ENCODE measurements around the gene NTRK2.

NTRK2 gene

GRCh38 chr9:84821431-84821830, 151.9 kb downstream of the NTRK2 start (continued):
- no peak for TF ChIP-seq ZNF565 (CRISPR knock-in tag; conservative IDR thresholded peaks at IDR 0.05; ENCODE audit: low read depth)
- no peak for TF ChIP-seq OSR1 (CRISPR knock-in tag; IDR thresholded peaks at IDR 0.05)
- no peak for TF ChIP-seq BACH2 (CRISPR knock-in tag; IDR thresholded peaks at IDR 0.05; ENCODE audit: borderline replicate concordance)

- ATAC-seq: no peak
Observed at GRCh38 chr9:84822589-84823233, 153.2 kb downstream of the NTRK2 start.

GRCh38 chr9:84823421-84824271, 154.1 kb downstream of the NTRK2 start:
- no peak for ATAC-seq

More at GRCh38 chr9:84822589-84823233, 153.2 kb downstream of the NTRK2 start:
- TF ChIP-seq CSDC2 (CRISPR knock-in tag; IDR thresholded peaks at IDR 0.05) (no peak), ESRRG (CRISPR knock-in tag; IDR thresholded peaks at IDR 0.05) (no peak), SNAI2 (CRISPR knock-in tag; IDR thresholded peaks at IDR 0.05) (no peak), CSRNP3 (CRISPR knock-in tag; IDR thresholded peaks at IDR 0.05) (no peak), ZFP3 (CRISPR knock-in tag; IDR thresholded peaks at IDR 0.05) (no peak), PPARA (CRISPR knock-in tag; IDR thresholded peaks at IDR 0.05; ENCODE audit: borderline replicate concordance) (no peak), ARNTL (CRISPR knock-in tag; IDR thresholded peaks at IDR 0.05; ENCODE audit: borderline replicate concordance, low read depth) (no peak), PATZ1 (CRISPR knock-in tag; IDR thresholded peaks at IDR 0.05; ENCODE audit: borderline replicate concordance) (no peak), ISL1 (CRISPR knock-in tag; IDR thresholded peaks at IDR 0.05) (no peak), ZNF565 (CRISPR knock-in tag; conservative IDR thresholded peaks at IDR 0.05; ENCODE audit: low read depth) (no peak), ZFP30 (CRISPR knock-in tag; IDR thresholded peaks at IDR 0.05) (no peak)

More at GRCh38 chr9:84823421-84824271, 154.1 kb downstream of the NTRK2 start:
- TF ChIP-seq ZNF70 (CRISPR knock-in tag; IDR thresholded peaks at IDR 0.05): no peak
- no peak for TF ChIP-seq ARNTL (CRISPR knock-in tag; IDR thresholded peaks at IDR 0.05; ENCODE audit: borderline replicate concordance, low read depth)
- TF ChIP-seq BACH2 (CRISPR knock-in tag; IDR thresholded peaks at IDR 0.05; ENCODE audit: borderline replicate concordance): no peak
- TF ChIP-seq SNAI2 (CRISPR knock-in tag; IDR thresholded peaks at IDR 0.05): no peak
- TF ChIP-seq TOX (CRISPR knock-in tag; IDR thresholded peaks at IDR 0.05; ENCODE audit: borderline replicate concordance): no peak
- TF ChIP-seq CSRNP3 (CRISPR knock-in tag; IDR thresholded peaks at IDR 0.05): no peak
- TF ChIP-seq TSHZ2 (CRISPR knock-in tag; IDR thresholded peaks at IDR 0.05): no peak
- no peak for TF ChIP-seq ZC3H10 (CRISPR knock-in tag; IDR thresholded peaks at IDR 0.05)
- no peak for TF ChIP-seq ESRRG (CRISPR knock-in tag; IDR thresholded peaks at IDR 0.05)
- TF ChIP-seq POU6F1 (CRISPR knock-in tag; IDR thresholded peaks at IDR 0.05; ENCODE audit: borderline replicate concordance, low read depth): no peak
- TF ChIP-seq ZNF8 (CRISPR knock-in tag; IDR thresholded peaks at IDR 0.05): no peak
